NOMO-1 treated with DMSO at 0.1 percent for 48 hours (cell line): Measurements from ENCODE around the gene THSD4.
A peak's percentile ranks its signal among the peaks of the same experiment; 100 is the strongest.

Experiments
- DNase-seq: peaks from one replicate; lab custom pipeline; 2025; ENCODE audit not compliant: unreplicated experiment; lab: John Stamatoyannopoulos, UW

THSD4 gene

GRCh38 chr15:71114887-71115566 lies at the start of gene THSD4:
THSD4 (plus strand) TSS chr15:71115471.
- DNase-seq: peak; percentile 51

- no peak for DNase-seq
Observed at GRCh38 chr15:71066983-71067382, 48.3 kb upstream of the THSD4 start.

- no peak for DNase-seq
Observed at GRCh38 chr15:71069693-71070092, 45.6 kb upstream of the THSD4 start.

GRCh38 chr15:71071529-71071928 lies 43.7 kb upstream of the THSD4 start:
- DNase-seq: no peak

- no peak for DNase-seq
Observed at GRCh38 chr15:71072423-71072822, 42.8 kb upstream of the THSD4 start.

- DNase-seq: no peak
Observed at GRCh38 chr15:71078506-71079207, 36.6 kb upstream of the THSD4 start.

GRCh38 chr15:71079208-71080044 lies 35.8 kb upstream of the THSD4 start:
- no peak for DNase-seq

GRCh38 chr15:71080166-71080565 lies 35.1 kb upstream of the THSD4 start:
- no peak for DNase-seq

GRCh38 chr15:71080705-71081104 lies 34.6 kb upstream of the THSD4 start:
- no peak for DNase-seq

GRCh38 chr15:71082803-71083202 lies 32.5 kb upstream of the THSD4 start:
- no peak for DNase-seq

GRCh38 chr15:71083349-71083748 lies 31.9 kb upstream of the THSD4 start:
- DNase-seq: no peak

GRCh38 chr15:71084264-71084663 lies 31.0 kb upstream of the THSD4 start:
- no peak for DNase-seq

- no peak for DNase-seq
Observed at GRCh38 chr15:71085809-71086208, 29.5 kb upstream of the THSD4 start.

- DNase-seq: no peak
Observed at GRCh38 chr15:71088155-71088554, 27.1 kb upstream of the THSD4 start.

- no peak for DNase-seq
Observed at GRCh38 chr15:71088683-71089082, 26.6 kb upstream of the THSD4 start.

- DNase-seq: no peak
Observed at GRCh38 chr15:71089801-71090200, 25.5 kb upstream of the THSD4 start.

GRCh38 chr15:71091601-71092000 lies 23.7 kb upstream of the THSD4 start:
- DNase-seq: no peak

- no peak for DNase-seq
Observed at GRCh38 chr15:71092056-71092600, 23.1 kb upstream of the THSD4 start.

GRCh38 chr15:71093054-71094024 lies 21.9 kb upstream of the THSD4 start:
- no peak for DNase-seq

GRCh38 chr15:71094137-71094536 lies 21.1 kb upstream of the THSD4 start:
- DNase-seq: no peak
